HG02623 (cell line): ENCODE measurements around the gene ADGRG1.

ENCODE experiments used
- ATAC-seq: cut with Tn5 transposase; IDR thresholded peaks from one replicate; pipeline ENCODE4 v1.9.1; 2021; ENCODE audit warnings: moderate library complexity; ENCODE audit not compliant: unreplicated experiment

The ADGRG1 gene

DNA sequence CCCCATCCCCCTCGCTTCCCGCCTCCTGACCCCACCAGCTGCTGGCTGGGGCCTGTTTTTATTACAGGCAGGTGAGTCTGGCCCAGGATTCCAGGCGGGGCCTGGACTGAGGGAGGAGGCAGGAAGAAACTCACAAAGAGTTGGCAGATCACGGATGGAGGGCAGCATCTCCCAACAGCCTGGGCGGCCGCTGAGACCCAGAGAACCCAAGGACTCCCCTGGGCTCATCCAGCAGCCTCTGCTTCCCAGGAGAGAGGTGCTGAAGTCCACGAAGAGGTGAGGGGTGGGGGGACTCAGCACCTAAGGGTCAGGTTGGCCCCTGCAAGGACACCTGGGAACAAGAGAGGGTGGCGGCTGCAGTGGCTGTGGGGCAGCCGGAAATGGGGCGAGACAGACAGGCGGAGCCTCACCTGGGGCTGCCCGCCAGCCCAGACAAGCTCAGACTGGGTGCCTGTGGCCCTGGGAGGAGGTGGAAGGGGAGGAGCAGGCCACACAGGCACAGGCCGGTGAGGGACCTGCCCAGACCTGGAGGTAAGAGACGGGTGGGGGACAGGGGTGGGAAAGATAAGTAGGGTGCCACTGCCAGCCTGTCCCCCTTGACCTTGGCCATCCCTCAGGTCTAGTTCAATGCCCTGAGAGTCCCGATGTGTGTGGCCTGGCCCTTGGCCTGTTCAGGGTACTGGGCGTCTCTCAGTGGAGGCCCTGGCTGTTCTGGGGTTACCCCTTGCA lies 8.7 kb upstream of the ADGRG1 start:
- no peak for ATAC-seq

- ATAC-seq = no peak
Observed at GRCh38 chr16:57620335-57621231, 7.8 kb upstream of the ADGRG1 start.

GRCh38 chr16:57621521-57622271 lies 6.7 kb upstream of the ADGRG1 start:
- ATAC-seq = no peak

DNA sequence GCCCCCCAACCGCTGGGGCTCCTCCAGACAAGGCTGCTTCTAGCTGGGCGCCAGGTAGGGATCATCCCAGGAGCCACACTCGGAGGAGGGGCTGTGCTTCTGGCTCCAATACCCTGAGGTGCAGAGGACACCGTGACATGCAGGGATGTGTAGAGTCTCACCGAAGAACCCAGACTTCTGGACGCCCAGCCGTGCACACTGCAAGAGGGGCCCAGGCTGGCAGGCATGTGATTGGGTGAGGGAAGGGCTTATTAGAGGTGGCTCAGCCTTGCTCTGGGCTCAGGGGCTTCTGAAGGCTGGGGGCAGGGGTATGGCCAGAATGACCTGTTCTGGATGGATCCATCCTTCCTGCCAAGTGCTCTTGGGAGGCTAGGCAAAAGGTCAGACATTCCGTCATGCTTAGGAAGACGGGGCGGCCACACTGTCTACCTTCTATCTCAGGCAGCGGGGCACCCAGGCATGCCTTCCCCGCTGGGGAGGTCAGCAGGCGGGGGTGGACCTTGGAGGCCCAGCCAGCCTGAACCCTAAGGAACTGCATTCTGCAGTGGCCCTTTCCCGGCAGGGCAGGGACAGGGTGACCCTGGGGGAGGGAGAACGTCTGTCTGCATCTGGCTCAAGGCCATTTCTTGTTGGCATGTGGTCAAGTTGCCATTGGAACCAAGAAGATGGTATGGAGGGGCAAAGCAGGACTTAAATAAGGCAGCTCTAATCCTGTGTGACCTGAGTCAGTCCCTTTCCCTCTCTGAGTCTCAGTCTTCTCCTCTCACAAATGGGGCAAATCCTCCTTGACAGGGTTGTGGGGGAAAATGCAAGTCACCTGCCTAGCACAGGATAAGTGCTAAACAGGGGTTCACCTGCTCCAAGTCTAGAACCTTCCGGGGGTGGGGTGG lies 5.8 kb upstream of the ADGRG1 start:
- no peak for ATAC-seq

DNA sequence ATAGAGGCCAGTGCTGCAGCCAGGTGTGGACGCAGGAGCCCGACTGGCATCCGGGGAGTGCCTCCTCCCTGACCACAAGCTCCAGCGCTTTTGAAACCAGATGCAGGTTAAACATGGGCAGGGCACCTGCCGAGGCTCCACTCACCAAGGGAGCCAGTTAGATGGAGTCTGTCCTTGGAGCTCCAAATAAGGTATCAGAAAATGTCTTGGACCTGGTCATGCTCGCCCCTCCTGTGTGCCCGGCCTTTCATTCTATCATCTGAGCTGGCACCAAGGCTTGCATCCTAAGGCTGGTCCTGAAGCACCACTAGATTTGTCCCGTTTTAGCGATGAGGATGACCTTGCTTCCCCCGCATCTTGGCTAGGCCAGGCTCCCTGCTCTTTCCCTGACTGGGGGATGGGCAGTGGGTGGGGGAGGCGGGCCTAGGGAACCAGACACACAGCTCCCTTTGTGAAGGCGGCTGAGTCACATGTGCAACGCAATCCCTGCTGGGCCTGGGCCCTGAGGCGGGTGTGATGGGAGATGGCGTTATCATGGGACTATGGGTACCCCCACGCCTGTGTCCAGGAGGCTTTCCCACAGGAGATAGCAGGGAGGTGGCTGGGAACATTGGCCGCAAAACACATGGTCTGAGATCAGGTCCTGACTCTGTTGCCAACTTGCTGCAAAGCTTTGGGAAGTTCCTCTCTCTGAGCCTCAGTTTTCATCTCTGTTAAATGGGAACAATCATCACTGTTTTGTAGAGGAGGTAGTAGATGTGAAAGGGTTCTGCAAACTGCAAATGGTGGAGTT lies 5.0 kb upstream of the ADGRG1 start:
- no peak for ATAC-seq

- ATAC-seq = no peak
Observed at GRCh38 chr16:57624044-57624688, 4.3 kb upstream of the ADGRG1 start.

- ATAC-seq = no peak
Observed at GRCh38 chr16:57624806-57625500, 3.5 kb upstream of the ADGRG1 start.

DNA sequence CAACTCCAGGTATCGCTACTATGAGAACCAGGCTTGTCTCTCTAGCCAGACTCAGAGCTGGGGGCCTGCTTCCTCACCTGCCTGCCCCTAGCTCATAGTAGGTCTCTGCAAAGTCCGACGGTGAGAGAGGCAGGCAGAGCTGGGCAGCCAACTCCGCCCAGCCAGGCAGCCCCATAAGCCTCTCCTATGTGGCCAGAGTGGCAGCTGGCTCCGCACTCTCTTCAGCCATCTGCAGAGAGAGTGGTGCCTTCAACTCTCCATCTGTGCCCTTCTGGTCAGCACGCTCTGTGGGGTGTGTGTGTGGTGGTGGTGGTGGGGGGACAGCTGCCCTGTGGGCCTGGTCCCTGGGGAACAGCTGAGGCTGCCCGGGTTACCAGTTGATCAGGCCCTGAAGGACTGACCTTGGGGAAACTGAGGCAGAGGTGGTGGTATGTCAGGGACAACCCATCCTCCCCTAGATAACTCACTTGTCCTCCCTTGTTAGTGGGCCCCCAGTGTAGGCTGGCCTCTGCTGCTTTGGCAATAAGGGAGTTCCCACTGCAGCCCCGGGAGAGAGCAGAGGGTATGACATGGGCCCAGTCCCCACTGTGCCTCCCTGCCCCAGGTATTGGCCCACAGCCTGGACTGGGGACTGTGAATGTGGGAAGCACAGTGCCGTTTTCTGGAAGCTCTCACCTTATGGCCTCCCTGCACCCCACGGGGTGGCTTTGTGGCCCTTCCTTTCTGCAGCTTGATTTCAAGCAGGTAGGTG lies 1.8 kb upstream of the ADGRG1 start:
- ATAC-seq = no peak

DNA sequence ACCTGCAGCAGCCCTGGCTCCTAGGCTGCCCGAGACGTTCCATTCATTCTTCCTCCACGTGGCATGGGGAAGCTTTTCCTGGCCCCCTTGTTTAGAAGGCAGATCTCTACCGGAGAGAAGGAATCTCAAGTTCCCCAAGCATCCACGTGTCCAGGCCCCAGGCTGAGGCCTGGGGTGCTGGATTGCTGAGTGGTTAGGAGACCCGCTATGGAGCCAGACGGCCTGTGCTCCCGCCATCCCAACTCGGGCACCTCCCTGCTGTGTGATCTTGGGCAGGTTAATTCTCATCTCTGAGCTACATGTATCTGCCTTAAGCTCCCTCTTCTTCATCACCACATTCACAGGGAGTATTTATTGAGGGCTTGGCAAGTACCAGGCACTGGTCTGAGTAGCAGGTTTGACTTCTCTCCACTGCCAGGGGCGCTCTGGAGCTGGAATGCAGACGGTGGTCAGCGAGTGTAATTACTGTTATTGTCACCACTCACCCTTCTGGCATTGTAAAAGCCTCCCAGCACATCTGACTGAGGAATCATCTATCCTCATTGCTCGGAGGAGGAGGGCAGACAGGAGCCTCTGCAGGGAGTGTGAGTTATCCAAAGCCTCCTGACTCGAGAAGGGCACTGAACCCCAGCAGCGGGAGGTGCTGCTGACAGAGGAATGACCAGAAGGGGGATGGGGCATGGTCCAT lies 1.1 kb upstream of the ADGRG1 start:
- ATAC-seq = no peak

DNA sequence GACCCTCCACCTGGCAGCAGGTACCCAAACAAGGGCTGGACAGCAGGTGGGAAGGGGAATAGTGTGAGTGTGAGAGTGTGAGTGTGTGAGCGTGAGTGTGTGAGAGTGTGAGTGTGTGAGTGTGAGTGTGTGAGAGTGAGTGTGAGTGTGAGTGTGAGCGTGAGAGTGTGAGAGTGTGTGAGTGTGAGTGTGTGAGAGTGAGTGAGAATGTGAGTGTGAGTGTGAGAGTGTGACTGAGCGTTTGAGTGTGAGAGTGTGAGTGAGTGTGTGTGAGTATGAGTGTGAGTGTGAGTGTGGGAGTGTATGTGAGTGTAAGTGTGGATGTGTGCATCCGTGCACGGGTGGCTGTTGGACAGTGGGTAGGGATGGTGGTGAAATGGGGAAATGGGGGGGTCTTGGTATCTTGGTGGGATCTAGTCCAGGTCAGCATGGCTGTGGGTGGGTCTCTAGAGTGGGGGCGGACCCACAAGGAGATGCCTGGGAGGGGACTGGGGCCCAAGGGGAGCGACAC lies 408 bp downstream of the ADGRG1 start:
- no peak for ATAC-seq

GRCh38 chr16:57629516-57630406 lies 1.3 kb downstream of the ADGRG1 start:
- ATAC-seq = no peak

- ATAC-seq = no peak
Observed at GRCh38 chr16:57630407-57630797, 2.0 kb downstream of the ADGRG1 start.

DNA sequence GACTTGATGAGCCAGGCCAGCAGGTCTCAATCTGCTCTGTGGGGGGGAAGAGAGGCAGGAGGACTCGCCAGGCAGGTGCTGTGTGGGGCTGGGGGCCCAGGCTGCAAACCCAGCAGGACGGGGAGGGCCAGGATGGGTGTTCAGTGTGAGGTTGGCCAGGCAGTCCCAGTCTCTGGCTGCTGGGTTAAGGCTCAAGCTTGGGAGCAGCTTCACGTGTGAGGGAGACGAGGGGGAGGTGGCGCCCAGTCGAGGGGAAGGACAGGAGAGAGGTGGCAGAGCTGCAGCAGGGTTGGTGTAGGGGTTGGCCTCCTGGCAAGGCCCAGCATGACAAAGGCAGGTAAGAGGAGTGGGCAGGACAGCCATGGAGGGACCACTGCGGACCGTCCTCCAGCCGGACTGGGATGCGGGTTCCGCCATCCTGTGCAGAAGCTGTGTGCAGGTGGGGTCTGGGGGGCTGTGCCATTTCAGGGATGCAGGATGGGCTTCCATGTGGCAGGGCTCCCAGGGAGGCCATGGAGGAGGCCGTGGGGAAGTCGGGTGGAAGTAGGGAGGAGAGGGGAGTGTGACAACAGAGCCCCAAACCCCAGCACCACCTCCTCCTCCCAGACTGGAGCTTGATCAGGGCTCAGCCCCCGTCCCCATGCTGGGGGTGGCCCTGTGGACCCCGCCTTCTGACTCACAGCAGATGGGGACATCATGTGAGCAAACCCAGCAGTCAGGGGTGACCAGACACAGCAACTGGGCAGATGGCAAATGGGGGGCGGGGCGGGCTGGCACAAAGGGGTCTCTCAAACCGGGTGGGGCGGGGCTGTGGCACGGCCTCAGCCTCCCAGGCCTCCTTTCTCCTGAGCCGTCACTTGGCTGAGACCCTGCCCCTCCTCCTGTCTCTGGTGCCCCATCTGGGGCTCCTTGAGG lies 2.8 kb downstream of the ADGRG1 start:
- ATAC-seq = no peak

DNA sequence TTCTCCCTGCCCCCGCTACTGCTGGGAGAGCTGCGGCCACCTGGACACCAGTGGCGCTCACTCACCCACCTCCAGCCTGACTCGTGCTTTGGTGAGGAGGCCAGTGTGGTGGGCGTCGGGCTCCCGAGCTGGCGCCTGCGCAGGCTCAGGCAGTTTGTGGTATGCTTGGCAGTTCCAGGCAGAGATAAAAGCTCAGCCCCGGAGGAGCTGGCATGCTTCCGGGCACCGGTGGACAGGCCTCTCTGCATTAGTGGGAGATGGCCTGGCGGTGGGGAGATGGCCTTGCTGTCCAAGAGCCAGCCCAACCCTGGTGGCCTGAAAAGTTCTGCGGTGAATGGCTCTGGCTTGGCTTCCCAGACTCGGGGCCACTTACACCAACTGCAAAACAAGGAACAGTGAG lies 4.1 kb downstream of the ADGRG1 start:
- no peak for ATAC-seq
